ENCODE data around the gene FARP2. TPM values are rescaled to one million over a fixed set of nuclear protein-coding genes. Genes with fewer than 3 reads are reported as not detected.

The FARP2 gene
- total and polyA plus RNA-seq, 2 of the 13 experiments (the other 11 are each of a cell fraction or from before 2014, with no cell fraction given), result 28.0 to 45.4 TPM

DNA sequence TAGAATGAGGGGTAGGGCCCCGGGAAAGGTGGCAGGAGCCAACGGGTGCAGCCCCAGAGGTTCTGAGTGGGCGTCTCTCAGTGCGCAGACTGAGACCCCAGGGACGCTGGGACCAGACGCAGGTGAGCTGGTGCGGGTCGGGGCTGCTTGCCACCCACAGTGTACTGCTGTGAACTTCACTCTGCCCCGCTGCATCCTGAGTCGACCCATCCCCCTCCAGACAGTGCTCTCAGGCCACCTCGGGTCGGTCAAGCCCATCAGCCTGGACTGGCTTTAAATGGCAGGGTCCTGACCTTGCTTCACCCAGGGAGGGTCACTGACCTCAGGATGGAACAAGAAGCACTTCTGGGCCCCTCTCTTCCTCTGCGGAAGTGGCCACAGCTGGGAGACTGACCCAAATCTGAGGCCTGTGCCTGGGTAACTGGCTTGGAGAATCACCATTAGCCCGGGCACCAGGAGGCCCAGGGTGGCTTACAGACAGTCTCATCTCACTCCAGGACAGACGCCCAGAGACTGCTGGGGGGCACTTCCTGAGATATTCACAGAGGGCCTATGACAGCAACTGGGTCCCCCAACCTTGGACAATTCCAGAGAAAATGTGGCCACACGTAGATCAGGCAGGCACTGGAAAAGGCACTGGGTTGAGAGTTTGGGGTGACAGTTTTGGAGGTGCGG lies 178.8 kb downstream of the FARP2 start (continued):
- TF ChIP-seq, protein P1, sequence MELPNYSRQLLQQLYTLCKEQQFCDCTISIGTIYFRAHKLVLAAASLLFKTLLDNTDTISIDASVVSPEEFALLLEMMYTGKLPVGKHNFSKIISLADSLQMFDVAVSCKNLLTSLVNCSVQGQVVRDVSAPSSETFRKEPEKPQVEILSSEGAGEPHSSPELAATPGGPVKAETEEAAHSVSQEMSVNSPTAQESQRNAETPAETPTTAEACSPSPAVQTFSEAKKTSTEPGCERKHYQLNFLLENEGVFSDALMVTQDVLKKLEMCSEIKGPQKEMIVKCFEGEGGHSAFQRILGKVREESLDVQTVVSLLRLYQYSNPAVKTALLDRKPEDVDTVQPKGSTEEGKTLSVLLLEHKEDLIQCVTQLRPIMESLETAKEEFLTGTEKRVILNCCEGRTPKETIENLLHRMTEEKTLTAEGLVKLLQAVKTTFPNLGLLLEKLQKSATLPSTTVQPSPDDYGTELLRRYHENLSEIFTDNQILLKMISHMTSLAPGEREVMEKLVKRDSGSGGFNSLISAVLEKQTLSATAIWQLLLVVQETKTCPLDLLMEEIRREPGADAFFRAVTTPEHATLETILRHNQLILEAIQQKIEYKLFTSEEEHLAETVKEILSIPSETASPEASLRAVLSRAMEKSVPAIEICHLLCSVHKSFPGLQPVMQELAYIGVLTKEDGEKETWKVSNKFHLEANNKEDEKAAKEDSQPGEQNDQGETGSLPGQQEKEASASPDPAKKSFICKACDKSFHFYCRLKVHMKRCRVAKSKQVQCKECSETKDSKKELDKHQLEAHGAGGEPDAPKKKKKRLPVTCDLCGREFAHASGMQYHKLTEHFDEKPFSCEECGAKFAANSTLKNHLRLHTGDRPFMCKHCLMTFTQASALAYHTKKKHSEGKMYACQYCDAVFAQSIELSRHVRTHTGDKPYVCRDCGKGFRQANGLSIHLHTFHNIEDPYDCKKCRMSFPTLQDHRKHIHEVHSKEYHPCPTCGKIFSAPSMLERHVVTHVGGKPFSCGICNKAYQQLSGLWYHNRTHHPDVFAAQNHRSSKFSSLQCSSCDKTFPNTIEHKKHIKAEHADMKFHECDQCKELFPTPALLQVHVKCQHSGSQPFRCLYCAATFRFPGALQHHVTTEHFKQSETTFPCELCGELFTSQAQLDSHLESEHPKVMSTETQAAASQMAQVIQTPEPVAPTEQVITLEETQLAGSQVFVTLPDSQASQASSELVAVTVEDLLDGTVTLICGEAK (IDR thresholded peaks at IDR 0.05), result no peak
- TF ChIP-seq, protein P1 (CRISPR knock-in tag; IDR thresholded peaks at IDR 0.05), result no peak
- TF ChIP-seq ZNF550 (CRISPR knock-in tag; IDR thresholded peaks at IDR 0.05; ENCODE audit: borderline replicate concordance), result 0 out of 2 replicates have a peak, but pooled peaks have one; percentile 54
- TF ChIP-seq, protein P2, sequence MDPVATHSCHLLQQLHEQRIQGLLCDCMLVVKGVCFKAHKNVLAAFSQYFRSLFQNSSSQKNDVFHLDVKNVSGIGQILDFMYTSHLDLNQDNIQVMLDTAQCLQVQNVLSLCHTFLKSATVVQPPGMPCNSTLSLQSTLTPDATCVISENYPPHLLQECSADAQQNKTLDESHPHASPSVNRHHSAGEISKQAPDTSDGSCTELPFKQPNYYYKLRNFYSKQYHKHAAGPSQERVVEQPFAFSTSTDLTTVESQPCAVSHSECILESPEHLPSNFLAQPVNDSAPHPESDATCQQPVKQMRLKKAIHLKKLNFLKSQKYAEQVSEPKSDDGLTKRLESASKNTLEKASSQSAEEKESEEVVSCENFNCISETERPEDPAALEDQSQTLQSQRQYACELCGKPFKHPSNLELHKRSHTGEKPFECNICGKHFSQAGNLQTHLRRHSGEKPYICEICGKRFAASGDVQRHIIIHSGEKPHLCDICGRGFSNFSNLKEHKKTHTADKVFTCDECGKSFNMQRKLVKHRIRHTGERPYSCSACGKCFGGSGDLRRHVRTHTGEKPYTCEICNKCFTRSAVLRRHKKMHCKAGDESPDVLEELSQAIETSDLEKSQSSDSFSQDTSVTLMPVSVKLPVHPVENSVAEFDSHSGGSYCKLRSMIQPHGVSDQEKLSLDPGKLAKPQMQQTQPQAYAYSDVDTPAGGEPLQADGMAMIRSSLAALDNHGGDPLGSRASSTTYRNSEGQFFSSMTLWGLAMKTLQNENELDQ (CRISPR knock-in tag; IDR thresholded peaks at IDR 0.05; ENCODE audit: borderline replicate concordance), result 0 out of 2 replicates have a peak, but pooled peaks have one; percentile 13
- TF ChIP-seq, protein P3, sequence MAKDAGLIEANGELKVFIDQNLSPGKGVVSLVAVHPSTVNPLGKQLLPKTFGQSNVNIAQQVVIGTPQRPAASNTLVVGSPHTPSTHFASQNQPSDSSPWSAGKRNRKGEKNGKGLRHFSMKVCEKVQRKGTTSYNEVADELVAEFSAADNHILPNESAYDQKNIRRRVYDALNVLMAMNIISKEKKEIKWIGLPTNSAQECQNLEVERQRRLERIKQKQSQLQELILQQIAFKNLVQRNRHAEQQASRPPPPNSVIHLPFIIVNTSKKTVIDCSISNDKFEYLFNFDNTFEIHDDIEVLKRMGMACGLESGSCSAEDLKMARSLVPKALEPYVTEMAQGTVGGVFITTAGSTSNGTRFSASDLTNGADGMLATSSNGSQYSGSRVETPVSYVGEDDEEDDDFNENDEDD (CRISPR knock-in tag; IDR thresholded peaks at IDR 0.05; ENCODE audit: borderline replicate concordance), result no peak
- TF ChIP-seq, protein P4, sequence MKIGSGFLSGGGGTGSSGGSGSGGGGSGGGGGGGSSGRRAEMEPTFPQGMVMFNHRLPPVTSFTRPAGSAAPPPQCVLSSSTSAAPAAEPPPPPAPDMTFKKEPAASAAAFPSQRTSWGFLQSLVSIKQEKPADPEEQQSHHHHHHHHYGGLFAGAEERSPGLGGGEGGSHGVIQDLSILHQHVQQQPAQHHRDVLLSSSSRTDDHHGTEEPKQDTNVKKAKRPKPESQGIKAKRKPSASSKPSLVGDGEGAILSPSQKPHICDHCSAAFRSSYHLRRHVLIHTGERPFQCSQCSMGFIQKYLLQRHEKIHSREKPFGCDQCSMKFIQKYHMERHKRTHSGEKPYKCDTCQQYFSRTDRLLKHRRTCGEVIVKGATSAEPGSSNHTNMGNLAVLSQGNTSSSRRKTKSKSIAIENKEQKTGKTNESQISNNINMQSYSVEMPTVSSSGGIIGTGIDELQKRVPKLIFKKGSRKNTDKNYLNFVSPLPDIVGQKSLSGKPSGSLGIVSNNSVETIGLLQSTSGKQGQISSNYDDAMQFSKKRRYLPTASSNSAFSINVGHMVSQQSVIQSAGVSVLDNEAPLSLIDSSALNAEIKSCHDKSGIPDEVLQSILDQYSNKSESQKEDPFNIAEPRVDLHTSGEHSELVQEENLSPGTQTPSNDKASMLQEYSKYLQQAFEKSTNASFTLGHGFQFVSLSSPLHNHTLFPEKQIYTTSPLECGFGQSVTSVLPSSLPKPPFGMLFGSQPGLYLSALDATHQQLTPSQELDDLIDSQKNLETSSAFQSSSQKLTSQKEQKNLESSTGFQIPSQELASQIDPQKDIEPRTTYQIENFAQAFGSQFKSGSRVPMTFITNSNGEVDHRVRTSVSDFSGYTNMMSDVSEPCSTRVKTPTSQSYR (CRISPR knock-in tag; IDR thresholded peaks at IDR 0.05; ENCODE audit: borderline replicate concordance), result peak; percentile 93
- TF ChIP-seq JUND (CRISPR knock-in tag; IDR thresholded peaks at IDR 0.05), result no peak
- no peak for TF ChIP-seq FLYWCH1 (CRISPR knock-in tag; IDR thresholded peaks at IDR 0.05)
- 0 out of 2 replicates have a peak, but pooled peaks have one; percentile 20 for TF ChIP-seq RCOR2 (CRISPR knock-in tag; IDR thresholded peaks at IDR 0.05)

Data from HepG2 (cell line).